ENCODE results near the gene SETDB2. TPM values are rescaled to one million over a fixed set of nuclear protein-coding genes. Genes with fewer than 3 reads are reported as not detected.

SETDB2 gene
- total and polyA plus RNA-seq, 2 of the 13 experiments (the other 11 are each of a cell fraction or from before 2014, with no cell fraction given), result 8.1 to 8.7 TPM

DNA sequence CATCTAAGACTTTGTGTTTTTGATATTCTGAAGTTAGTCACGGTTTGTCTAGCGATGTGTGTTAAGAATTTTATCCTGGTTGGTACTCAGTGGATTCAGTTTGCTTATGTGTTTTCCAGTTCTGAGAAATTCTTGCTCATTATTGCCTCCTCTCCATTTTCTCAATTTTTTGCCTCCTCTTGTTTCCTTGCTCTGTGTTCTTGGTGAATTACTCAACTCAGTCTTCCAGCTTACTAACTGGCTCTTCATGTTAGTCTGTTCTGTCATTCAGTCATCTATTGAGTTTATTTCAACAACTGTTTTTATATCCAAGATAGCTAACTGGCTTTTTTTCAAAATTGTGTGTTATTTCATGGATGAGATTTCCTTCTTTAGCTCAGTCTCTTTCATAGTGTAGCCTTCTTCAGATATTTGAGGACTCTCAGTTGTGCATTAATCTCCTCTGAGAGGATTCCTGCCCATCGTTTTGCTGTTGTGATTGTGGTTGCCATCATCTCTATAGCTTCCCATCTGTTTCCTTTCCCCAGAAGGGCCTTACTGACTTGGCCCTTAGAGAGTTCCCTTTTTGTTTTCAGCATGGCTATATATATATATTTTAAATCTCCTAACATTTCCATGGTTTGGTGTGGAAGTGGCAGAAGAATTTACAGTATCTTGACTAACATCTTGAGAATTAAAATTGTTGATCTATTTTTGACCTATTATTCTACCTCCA lies 6.2 kb downstream of the SETDB2 start:
- ATAC-seq, result no peak
- intact Hi-C loops (cut with micrococcal nuclease; ENCODE audit: unreplicated experiment), result loop anchor here (5.0 kb wide), 1 partner anchor 47 kb away; the partner anchor contains the start of gene PHF11
- Histone ChIP-seq H3K4me1 (ENCODE audit: insufficient read depth, low read length) (peaks cover 36% of the 10 kb centered on the region), H3K79me2 (ENCODE audit: insufficient read depth, low read length) (peaks cover 42% of the 10 kb centered on the region), H3K9me3 (ENCODE audit: low read length) (no peaks in the 10 kb centered on the region), H3K9ac (ENCODE audit: insufficient read depth, low read depth, low read length) (no peak overlapping the region), H4K20me1 (ENCODE audit: insufficient read depth, low read length) (no peaks in the 10 kb centered on the region), H3K4me3 (replicated peaks in 1 of 3; ENCODE audit: insufficient read depth in 1 of 3, low read depth in 2 of 3, low read length in 3 of 3) (no peak overlapping the region), H3K36me3 (replicated peaks in 1 of 2; ENCODE audit: control insufficient read depth in 1 of 2, insufficient read depth in 2 of 2, low read length in 2 of 2) (0 out of 5 replicates have a peak, but pooled peaks cover 0 to 2% of the 10 kb centered on the region in 2 experiments), H3K27ac (ENCODE audit: extremely low read length, insufficient read depth, low read length) (no peak overlapping the region), H2AFZ (ENCODE audit: low read length) (no peak overlapping the region), H3K4me2 (ENCODE audit: low read depth, low read length) (no peak overlapping the region), H3K27me3 (ENCODE audit: control insufficient read depth in 1 of 2, insufficient read depth in 2 of 2, low read length in 2 of 2) (no peaks in the 10 kb centered on the region)
- ChIA-PET CTCF (ENCODE audit: low intra/inter-chr PET ratio, low total read pairs) (no interaction called here), POLR2A (interaction anchor here (1.0 kb wide), 1 partner anchor 16 kb away, joined by 4 read pairs; no protein-coding TSS in a partner anchor)
- in situ Hi-C loops (cut with HindIII; ENCODE audit: extremely low pct_ligation_motif_present, low pct_unique_long_range_greater_than_20kb), result no loop called here
- no TSS peak for BruUV-seq (replicated peaks)
- FAIRE-seq, result no peak
- WGBS (ENCODE audit: low lambda C conversion rate), result 96% methylated on average over 3 of the region's 3 CpGs
- no peak for DNase-seq (ENCODE audit: low spot score)
- TF ChIP-seq U2AF2 (IDR thresholded peaks at IDR 0.05; ENCODE audit: low read depth, low read length), result no peak
- no peak for TF ChIP-seq SKI (IDR thresholded peaks at IDR 0.05; ENCODE audit: partially characterized antibody)

DNA sequence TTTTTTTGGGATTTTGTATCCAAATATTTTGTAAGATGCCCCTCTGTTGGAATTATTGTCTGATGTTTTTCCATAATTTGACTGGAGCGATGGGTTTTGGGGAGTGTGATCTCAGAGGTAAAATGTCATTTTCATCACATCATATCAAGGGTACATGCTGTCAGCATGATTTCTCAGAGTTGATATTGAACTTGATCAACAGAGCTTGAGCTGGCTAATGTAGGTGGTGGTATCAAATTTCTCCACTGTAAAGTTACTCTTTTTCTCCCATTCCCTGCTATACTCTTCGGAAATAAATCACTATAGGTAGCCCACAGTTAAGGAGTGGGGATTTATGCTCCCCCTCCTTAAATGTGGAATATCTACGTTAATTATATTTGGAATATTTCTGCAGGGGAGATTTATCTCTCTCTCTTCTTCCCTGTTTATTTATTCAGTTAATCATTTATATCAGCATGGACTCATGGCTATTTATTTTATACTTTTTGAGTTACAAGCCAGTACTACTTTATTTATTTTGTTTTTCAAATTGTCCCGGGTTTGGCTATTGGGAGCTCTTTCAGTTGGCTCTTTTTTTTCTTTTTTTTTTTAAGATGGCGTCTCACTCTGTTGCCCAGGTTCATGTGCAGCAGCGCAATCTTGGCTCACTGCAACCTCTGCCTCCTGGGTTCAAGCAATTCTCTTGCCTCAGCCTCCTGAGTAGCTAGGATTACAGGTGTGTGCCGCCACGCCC lies 8.8 kb downstream of the SETDB2 start:
- no TSS peak for BruUV-seq (replicated peaks)
- H3K27ac ChIP-seq (ENCODE audit: extremely low read length, insufficient read depth, low read length), result no peak overlapping the region
- 95% methylated on average over 8 of the region's 8 CpGs for WGBS (ENCODE audit: low lambda C conversion rate)
- no peak overlapping the region for H3K4me2 ChIP-seq (ENCODE audit: low read depth, low read length)
- no peaks in the 10 kb centered on the region for H4K20me1 ChIP-seq (ENCODE audit: insufficient read depth, low read length)
- intact Hi-C loops (cut with micrococcal nuclease; ENCODE audit: unreplicated experiment), result loop anchor here (5.0 kb wide), 1 partner anchor 44 kb away; the partner anchor contains the start of gene PHF11
- no peak for FAIRE-seq
- no peak overlapping the region for H2AFZ ChIP-seq (ENCODE audit: low read length)
- no peaks in the 10 kb centered on the region for H3K27me3 ChIP-seq (ENCODE audit: control insufficient read depth in 1 of 2, insufficient read depth in 2 of 2, low read length in 2 of 2)
- peaks cover 19% of the 10 kb centered on the region for H3K4me1 ChIP-seq (ENCODE audit: insufficient read depth, low read length)
- CTCF ChIA-PET (ENCODE audit: low intra/inter-chr PET ratio, low total read pairs), result no interaction called here
- no peaks in the 10 kb centered on the region for H3K9me3 ChIP-seq (ENCODE audit: low read length)
- in situ Hi-C loops (cut with HindIII; ENCODE audit: extremely low pct_ligation_motif_present, low pct_unique_long_range_greater_than_20kb), result no loop called here
- H3K4me3 ChIP-seq (replicated peaks in 1 of 3; ENCODE audit: insufficient read depth in 1 of 3, low read depth in 2 of 3, low read length in 3 of 3), result no peak overlapping the region
- no peak for DNase-seq (ENCODE audit: low spot score)
- H3K79me2 ChIP-seq (ENCODE audit: insufficient read depth, low read length), result peaks cover 24% of the 10 kb centered on the region
- H3K36me3 ChIP-seq (replicated peaks in 1 of 2; ENCODE audit: control insufficient read depth in 1 of 2, insufficient read depth in 2 of 2, low read length in 2 of 2), result 0 out of 5 replicates have a peak, but pooled peaks cover 0 to 2% of the 10 kb centered on the region in 2 experiments
- POLR2A ChIA-PET, result interaction anchor here (2.3 kb wide), 1 partner anchor 9 kb away, joined by 6 read pairs; the partner anchor contains the start of genes CAB39L and SETDB2
- no peak overlapping the region for H3K9ac ChIP-seq (ENCODE audit: insufficient read depth, low read depth, low read length)
- no peak for ATAC-seq
- TF ChIP-seq NFYB (CRISPR knock-in tag; IDR thresholded peaks at IDR 0.05), result no peak
- TF ChIP-seq PITX1 (CRISPR knock-in tag; IDR thresholded peaks at IDR 0.05), result no peak
- no peak for TF ChIP-seq NCOR1 (IDR thresholded peaks at IDR 0.05; ENCODE audit: borderline replicate concordance, low read length)
- TF ChIP-seq ZNF33B (CRISPR knock-in tag; IDR thresholded peaks at IDR 0.05), result no peak
- no peak for TF ChIP-seq ATF1 (CRISPR knock-in tag; IDR thresholded peaks at IDR 0.05)
- TF ChIP-seq, protein P1, sequence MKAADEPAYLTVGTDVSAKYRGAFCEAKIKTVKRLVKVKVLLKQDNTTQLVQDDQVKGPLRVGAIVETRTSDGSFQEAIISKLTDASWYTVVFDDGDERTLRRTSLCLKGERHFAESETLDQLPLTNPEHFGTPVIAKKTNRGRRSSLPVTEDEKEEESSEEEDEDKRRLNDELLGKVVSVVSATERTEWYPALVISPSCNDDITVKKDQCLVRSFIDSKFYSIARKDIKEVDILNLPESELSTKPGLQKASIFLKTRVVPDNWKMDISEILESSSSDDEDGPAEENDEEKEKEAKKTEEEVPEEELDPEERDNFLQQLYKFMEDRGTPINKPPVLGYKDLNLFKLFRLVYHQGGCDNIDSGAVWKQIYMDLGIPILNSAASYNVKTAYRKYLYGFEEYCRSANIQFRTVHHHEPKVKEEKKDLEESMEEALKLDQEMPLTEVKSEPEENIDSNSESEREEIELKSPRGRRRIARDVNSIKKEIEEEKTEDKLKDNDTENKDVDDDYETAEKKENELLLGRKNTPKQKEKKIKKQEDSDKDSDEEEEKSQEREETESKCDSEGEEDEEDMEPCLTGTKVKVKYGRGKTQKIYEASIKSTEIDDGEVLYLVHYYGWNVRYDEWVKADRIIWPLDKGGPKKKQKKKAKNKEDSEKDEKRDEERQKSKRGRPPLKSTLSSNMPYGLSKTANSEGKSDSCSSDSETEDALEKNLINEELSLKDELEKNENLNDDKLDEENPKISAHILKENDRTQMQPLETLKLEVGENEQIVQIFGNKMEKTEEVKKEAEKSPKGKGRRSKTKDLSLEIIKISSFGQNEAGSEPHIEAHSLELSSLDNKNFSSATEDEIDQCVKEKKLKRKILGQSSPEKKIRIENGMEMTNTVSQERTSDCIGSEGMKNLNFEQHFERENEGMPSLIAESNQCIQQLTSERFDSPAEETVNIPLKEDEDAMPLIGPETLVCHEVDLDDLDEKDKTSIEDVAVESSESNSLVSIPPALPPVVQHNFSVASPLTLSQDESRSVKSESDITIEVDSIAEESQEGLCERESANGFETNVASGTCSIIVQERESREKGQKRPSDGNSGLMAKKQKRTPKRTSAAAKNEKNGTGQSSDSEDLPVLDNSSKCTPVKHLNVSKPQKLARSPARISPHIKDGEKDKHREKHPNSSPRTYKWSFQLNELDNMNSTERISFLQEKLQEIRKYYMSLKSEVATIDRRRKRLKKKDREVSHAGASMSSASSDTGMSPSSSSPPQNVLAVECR (CRISPR knock-in tag; IDR thresholded peaks at IDR 0.05; ENCODE audit: borderline replicate concordance), result no peak
- no peak for TF ChIP-seq EED (CRISPR knock-in tag; IDR thresholded peaks at IDR 0.05)
- TF ChIP-seq, protein P2, sequence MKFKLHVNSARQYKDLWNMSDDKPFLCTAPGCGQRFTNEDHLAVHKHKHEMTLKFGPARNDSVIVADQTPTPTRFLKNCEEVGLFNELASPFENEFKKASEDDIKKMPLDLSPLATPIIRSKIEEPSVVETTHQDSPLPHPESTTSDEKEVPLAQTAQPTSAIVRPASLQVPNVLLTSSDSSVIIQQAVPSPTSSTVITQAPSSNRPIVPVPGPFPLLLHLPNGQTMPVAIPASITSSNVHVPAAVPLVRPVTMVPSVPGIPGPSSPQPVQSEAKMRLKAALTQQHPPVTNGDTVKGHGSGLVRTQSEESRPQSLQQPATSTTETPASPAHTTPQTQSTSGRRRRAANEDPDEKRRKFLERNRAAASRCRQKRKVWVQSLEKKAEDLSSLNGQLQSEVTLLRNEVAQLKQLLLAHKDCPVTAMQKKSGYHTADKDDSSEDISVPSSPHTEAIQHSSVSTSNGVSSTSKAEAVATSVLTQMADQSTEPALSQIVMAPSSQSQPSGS (CRISPR knock-in tag; IDR thresholded peaks at IDR 0.05), result no peak
